Cardiac muscle cell (in vitro differentiated cells and primary cell): ENCODE results near the gene PTPN14. TPM values are rescaled to one million over a fixed set of nuclear protein-coding genes. Genes with fewer than 3 reads are reported as not detected.

Experiments used
- DNase-seq, 2 donors: peaks; one replicate each; pipeline versions ENCODE4 v3.0.0 to v3.0.0-alpha.2; 2010 to 2017; ENCODE audit warnings: low read depth in 1 of 2, low spot score in 1 of 2
- H3K27ac ChIP-seq: fragments of 200-600 bp; sonication (generic); 2 replicates; pipeline ENCODE4 v1.5.1; 2016
- H3K27me3 ChIP-seq: fragments of 200-600 bp; sonication (generic); 2 replicates; pipeline ENCODE4 v1.6.0; 2016; ENCODE audit warnings: control low read depth
- H3K36me3 ChIP-seq: fragments of 200-600 bp; sonication (generic); 2 replicates; pipeline ENCODE4 v1.5.1; 2016; ENCODE audit warnings: control low read depth
- H3K4me1 ChIP-seq: fragments of 200-600 bp; sonication (generic); 2 replicates; pipeline ENCODE4 v1.8.1; 2017; ENCODE audit warnings: low read depth, mild to moderate bottlenecking, mixed run types
- H3K4me3 ChIP-seq: fragments of 200-600 bp; sonication (generic); 2 replicates; pipeline ENCODE4 v1.5.1; 2016; ENCODE audit warnings: mild to moderate bottlenecking
- H3K9me3 ChIP-seq: fragments of 200-600 bp; sonication (generic); 2 replicates; pipeline ENCODE4 v1.5.1; 2017; ENCODE audit warnings: low read depth, mild to moderate bottlenecking, control low read depth
- CTCF ChIP-seq: IDR thresholded peaks from 2 replicates; pipeline ENCODE4 v1.5.1; 2012; ENCODE audit warnings: low read depth, mild to moderate bottlenecking, low read length
- polyA plus RNA-seq: library from polyadenylated mRNA; unstranded; fragments of >200 nt; fragmentation: Nextera tagmentation; extraction: Ambion mirVana; gene quantifications from 2 replicates; pipeline ENCODE4 v1.2.1, GENCODE V29; 2016
- total RNA-seq: library from RNA; depleted of rRNA; stranded (reverse); fragments of >200 nt; gene quantifications from 2 replicates; pipeline ENCODE4 v1.2.3, GENCODE V29; 2016

Gene PTPN14
- total and polyA plus RNA-seq, 2 experiments from 2014 or later, result 4.6 to 5.4 TPM

GRCh38 chr1:214337015-214337414 lies 214.4 kb downstream of the PTPN14 start:
- Histone ChIP-seq H3K36me3 (no peaks in the 10 kb centered on the region), H3K4me1 (no peaks in the 10 kb centered on the region), H3K27me3 (no peaks in the 10 kb centered on the region), H3K27ac (no peak overlapping the region), H3K4me3 (no peak overlapping the region), H3K9me3 (no peaks in the 10 kb centered on the region)
- no peak for DNase-seq
- no peak for TF ChIP-seq CTCF

GRCh38 chr1:214335567-214335966 lies 215.8 kb downstream of the PTPN14 start:
- Histone ChIP-seq H3K9me3 (no peaks in the 10 kb centered on the region), H3K36me3 (no peaks in the 10 kb centered on the region), H3K4me3 (no peak overlapping the region), H3K4me1 (no peaks in the 10 kb centered on the region), H3K27ac (no peak overlapping the region), H3K27me3 (no peaks in the 10 kb centered on the region)
- no peak for DNase-seq
- TF ChIP-seq CTCF, result no peak

DNA sequence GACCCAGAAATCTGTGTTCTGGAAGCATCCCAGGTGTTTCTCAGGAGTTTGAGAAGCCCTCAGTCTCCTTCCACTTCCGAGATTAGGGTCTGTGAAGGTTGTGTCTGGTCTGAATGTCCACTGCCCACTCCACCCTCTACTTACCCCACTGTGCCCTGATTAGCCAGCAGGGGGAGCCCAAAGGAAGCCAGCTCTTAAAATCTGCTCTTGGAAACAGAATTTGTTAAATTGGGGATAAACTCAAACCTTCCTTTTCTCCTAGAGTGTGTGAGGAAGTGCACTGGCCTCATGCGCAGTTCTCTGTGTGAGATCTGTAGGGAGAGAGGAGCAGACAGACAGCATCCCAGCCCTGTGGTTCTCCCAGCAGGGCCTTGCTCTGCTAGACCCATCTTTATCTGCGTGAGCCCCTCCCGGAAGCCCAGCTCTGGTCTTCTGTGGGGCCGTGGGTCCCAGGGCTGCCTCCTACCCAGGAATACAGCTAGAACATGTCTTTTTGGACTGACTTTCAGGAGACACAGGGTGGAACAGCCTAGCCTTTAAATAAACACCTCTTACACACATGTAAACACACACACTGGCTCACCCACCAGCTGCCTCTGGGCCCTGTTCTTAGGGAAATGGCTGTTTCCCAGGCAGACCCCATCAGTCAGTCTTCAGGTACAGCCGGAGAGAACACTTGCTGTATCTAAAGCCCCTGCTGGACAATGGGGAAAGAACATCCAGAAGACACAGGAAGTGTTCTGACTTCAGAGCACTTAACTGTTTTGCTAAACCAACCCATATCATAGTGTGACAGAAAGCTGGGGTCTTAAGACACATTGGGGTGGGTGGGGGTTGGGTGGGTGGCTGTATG lies 218.2 kb downstream of the PTPN14 start:
- TF ChIP-seq CTCF, result peak; percentile 98
- H3K27ac ChIP-seq, result no peak overlapping the region
- H3K4me3 ChIP-seq, result no peak overlapping the region
- DNase-seq, result peak; percentile 46 to 73
- peaks cover 6% of the 10 kb centered on the region for H3K4me1 ChIP-seq
- no peaks in the 10 kb centered on the region for H3K9me3 ChIP-seq
- no peaks in the 10 kb centered on the region for H3K27me3 ChIP-seq
- H3K36me3 ChIP-seq, result no peaks in the 10 kb centered on the region

DNA sequence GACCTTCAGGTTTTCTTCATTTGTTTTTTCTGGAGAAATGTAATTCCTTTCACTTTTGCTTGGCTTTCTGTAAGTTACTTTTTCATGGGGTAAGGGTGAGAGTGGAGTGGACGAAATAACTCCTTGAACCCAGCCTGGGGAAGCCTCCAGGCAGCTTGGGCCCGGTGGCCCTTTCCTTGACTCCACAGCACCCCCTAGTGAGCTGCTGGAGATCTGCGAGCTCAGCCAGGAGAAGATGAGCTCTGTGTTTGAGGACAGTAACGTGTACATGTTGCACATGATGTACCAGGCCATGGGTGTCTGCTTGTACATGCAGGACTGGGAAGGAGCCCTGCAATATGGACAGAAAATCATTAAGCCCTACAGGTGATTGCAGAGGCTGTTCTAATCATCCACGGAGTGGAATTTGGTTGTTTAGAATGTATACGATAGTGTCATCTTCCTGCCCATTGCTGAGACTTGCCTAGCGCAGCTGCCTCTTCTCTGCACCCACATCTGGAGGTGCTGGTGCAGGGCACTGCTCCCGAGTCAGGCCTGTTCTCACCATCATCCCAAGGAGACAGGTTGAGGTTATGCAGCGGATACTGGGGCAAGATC lies 219.5 kb downstream of the PTPN14 start:
- peak; percentile 53 to 56 for DNase-seq
- Histone ChIP-seq H3K36me3 (no peaks in the 10 kb centered on the region), H3K27ac (no peak overlapping the region), H3K4me1 (peaks cover 17% of the 10 kb centered on the region), H3K27me3 (no peaks in the 10 kb centered on the region), H3K9me3 (no peaks in the 10 kb centered on the region), H3K4me3 (no peak overlapping the region)
- peak; percentile 88 for TF ChIP-seq CTCF

GRCh38 chr1:214331180-214331579 lies 220.2 kb downstream of the PTPN14 start:
- Histone ChIP-seq H3K27ac (no peak overlapping the region), H3K4me1 (peaks cover 20% of the 10 kb centered on the region), H3K4me3 (no peak overlapping the region), H3K27me3 (no peaks in the 10 kb centered on the region), H3K9me3 (no peaks in the 10 kb centered on the region), H3K36me3 (no peaks in the 10 kb centered on the region)
- no peak for TF ChIP-seq CTCF
- DNase-seq, result no peak
